Measurements from ENCODE around the gene ZNF423. TPM values are rescaled to one million over a fixed set of nuclear protein-coding genes. Genes with fewer than 3 reads are reported as not detected.

ZNF423 gene
- polyA plus RNA-seq, 1 experiment, result 0.11 TPM

DNA sequence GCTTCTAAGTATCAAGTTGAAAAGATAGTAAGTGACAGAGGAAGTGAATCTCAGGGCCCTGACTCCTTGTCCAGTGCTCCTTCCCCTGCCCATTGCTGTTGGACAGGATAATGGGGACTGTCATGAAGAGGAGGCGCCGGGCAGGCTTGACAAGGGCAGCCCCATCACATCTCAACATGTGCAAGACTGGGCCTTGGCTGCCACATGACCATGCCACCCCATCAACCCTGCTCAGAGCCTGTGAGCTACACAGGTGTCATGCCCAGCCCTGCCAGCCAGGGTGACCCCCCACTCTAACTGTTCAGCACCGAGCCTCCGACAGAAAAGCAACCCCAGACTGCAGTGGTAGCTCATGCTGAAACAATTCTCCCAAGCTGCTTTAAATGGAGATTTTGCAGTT is 310.7 kb downstream of the ZNF423 start:
- ChIA-PET CTCF (no interaction called here), POLR2A (no interaction called here)
- H3K4me3 ChIP-seq (ENCODE audit: low read depth, low read length), result no peak overlapping the region
- no peaks in the 10 kb centered on the region; the same call in 1 of the 2 replicates for H3K9me3 ChIP-seq (ENCODE audit: control insufficient read depth, insufficient read depth, low read length)
- TF ChIP-seq, protein P1, sequence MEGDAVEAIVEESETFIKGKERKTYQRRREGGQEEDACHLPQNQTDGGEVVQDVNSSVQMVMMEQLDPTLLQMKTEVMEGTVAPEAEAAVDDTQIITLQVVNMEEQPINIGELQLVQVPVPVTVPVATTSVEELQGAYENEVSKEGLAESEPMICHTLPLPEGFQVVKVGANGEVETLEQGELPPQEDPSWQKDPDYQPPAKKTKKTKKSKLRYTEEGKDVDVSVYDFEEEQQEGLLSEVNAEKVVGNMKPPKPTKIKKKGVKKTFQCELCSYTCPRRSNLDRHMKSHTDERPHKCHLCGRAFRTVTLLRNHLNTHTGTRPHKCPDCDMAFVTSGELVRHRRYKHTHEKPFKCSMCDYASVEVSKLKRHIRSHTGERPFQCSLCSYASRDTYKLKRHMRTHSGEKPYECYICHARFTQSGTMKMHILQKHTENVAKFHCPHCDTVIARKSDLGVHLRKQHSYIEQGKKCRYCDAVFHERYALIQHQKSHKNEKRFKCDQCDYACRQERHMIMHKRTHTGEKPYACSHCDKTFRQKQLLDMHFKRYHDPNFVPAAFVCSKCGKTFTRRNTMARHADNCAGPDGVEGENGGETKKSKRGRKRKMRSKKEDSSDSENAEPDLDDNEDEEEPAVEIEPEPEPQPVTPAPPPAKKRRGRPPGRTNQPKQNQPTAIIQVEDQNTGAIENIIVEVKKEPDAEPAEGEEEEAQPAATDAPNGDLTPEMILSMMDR (IDR thresholded peaks at IDR 0.05; ENCODE audit: low read depth, low read length), result no peak
- H3K27ac ChIP-seq (ENCODE audit: low read depth, low read length), result no peak overlapping the region
- peaks cover 2% of the 10 kb centered on the region for H3K27me3 ChIP-seq (ENCODE audit: control insufficient read depth, insufficient read depth, low read length)
- DNase-seq (ENCODE audit: low read depth, low spot score), result no peak

DNA sequence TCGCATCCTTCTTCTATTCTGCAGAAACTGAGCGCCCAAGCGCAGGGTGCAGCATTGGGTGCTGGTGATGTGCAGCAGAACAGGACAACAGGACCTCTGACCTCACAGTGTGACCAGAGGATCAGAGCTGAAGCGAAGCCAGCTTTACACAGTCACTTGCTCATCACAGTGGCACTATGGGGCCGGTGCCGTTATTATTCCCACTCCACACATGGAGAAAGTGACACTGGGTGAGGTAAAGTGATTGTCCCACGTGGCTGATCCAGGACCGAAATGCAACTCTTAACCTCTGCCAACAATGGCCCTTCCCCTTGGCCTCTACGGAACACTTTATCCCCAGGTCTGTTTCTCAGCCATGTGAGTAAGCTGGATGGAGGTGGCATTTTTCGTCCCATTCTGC is 311.1 kb downstream of the ZNF423 start:
- POLR2A ChIA-PET, result no interaction called here
- Histone ChIP-seq H3K27ac (ENCODE audit: low read depth, low read length) (no peak overlapping the region), H3K4me3 (ENCODE audit: low read depth, low read length) (no peak overlapping the region), H3K27me3 (ENCODE audit: control insufficient read depth, insufficient read depth, low read length) (peaks cover 2% of the 10 kb centered on the region), H3K9me3 (ENCODE audit: control insufficient read depth, insufficient read depth, low read length) (no peaks in the 10 kb centered on the region; the same call in 1 of the 2 replicates)
- CTCF ChIA-PET, result no interaction called here
- TF ChIP-seq, protein P1 (IDR thresholded peaks at IDR 0.05; ENCODE audit: low read depth, low read length), result no peak
- DNase-seq (ENCODE audit: low read depth, low spot score), result no peak

GRCh38 chr16:49543631-49543946 is 312.3 kb downstream of the ZNF423 start:
- no peaks in the 10 kb centered on the region; the same call in 1 of the 2 replicates for H3K9me3 ChIP-seq (ENCODE audit: control insufficient read depth, insufficient read depth, low read length)
- ChIA-PET CTCF (interaction anchor here (0.6 kb wide), 1 partner anchor 196 kb away, joined by 3 read pairs; no protein-coding TSS in a partner anchor), POLR2A (no interaction called here)
- no peak overlapping the region for H3K4me3 ChIP-seq (ENCODE audit: low read depth, low read length)
- H3K27ac ChIP-seq (ENCODE audit: low read depth, low read length), result no peak overlapping the region
- H3K27me3 ChIP-seq (ENCODE audit: control insufficient read depth, insufficient read depth, low read length), result peaks cover 2% of the 10 kb centered on the region
- TF ChIP-seq, protein P1 (IDR thresholded peaks at IDR 0.05; ENCODE audit: low read depth, low read length), result no peak
- DNase-seq (ENCODE audit: low read depth, low spot score), result no peak

- TF ChIP-seq, protein P1 (IDR thresholded peaks at IDR 0.05; ENCODE audit: low read depth, low read length), result no peak
- ChIA-PET POLR2A (no interaction called here), CTCF (interaction anchor here (0.6 kb wide), 1 partner anchor 196 kb away, joined by 3 read pairs; no protein-coding TSS in a partner anchor)
Observed at GRCh38 chr16:49542946-49543630, 312.8 kb downstream of the ZNF423 start.

GRCh38 chr16:49542391-49542891 is 313.5 kb downstream of the ZNF423 start:
- Histone ChIP-seq H3K4me3 (ENCODE audit: low read depth, low read length) (no peak overlapping the region), H3K9me3 (ENCODE audit: control insufficient read depth, insufficient read depth, low read length) (no peaks in the 10 kb centered on the region; the same call in 1 of the 2 replicates), H3K27me3 (ENCODE audit: control insufficient read depth, insufficient read depth, low read length) (no peaks in the 10 kb centered on the region), H3K27ac (ENCODE audit: low read depth, low read length) (no peak overlapping the region)
- TF ChIP-seq, protein P1 (IDR thresholded peaks at IDR 0.05; ENCODE audit: low read depth, low read length), result no peak
- no peak for DNase-seq (ENCODE audit: low read depth, low spot score)
- ChIA-PET POLR2A (no interaction called here), CTCF (no interaction called here)

More at GRCh38 chr16:49542946-49543630, 312.8 kb downstream of the ZNF423 start:
- Histone ChIP-seq H3K9me3 (ENCODE audit: control insufficient read depth, insufficient read depth, low read length) (no peaks in the 10 kb centered on the region; the same call in 1 of the 2 replicates), H3K27ac (ENCODE audit: low read depth, low read length) (no peak overlapping the region), H3K27me3 (ENCODE audit: control insufficient read depth, insufficient read depth, low read length) (no peaks in the 10 kb centered on the region), H3K4me3 (ENCODE audit: low read depth, low read length) (no peak overlapping the region)
- no peak for DNase-seq (ENCODE audit: low read depth, low spot score)
